Anterior cingulate cortex (tissue), 58 donors: ENCODE data around the gene HOTAIR.

Experiments used
- DNase-seq, 58 donors: peaks; one replicate each; lab custom pipeline; 2025; lab: John Stamatoyannopoulos, UW

HOTAIR gene

DNA sequence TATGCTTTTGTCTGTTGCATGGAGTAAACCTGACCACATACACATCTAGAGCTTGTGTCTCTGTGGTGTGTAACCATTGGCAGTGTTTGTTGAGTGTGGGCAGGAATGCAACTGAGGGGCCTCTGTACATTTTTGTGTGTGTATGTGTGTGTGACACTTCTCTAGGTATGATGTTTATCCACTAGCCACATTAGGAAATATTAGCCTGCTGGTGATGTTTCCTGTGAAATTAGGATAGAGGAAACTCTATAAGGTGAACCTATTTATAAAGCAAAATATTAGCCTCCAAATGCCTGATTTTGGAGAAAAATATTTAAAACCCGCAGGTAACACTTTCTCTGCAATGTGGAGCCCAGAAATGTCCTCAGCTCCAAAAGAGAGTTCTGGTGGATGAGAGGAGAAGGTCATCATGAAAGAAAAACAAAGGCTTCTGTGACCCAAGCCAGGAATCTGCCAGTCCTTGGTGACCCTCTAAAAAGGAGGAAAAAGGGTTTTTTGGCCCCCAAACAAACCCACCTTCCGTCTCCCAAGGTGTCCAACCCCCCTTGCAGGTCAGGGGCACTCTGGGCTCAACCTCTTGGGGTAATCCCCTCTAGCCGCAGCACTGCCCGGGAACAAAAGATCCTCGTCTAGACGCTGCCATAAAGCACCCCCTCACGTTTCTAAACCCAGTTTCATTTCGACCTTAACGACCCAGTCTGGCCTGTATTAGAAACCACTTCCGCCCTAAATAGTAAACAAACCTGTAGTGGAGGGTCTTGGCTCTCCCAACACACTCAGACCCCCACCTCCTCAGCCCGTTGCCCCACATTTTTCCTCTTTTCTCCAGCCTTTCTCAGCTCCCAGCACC, 3.1 kb upstream of the HOTAIR start:
- DNase-seq, result no peak

DNA sequence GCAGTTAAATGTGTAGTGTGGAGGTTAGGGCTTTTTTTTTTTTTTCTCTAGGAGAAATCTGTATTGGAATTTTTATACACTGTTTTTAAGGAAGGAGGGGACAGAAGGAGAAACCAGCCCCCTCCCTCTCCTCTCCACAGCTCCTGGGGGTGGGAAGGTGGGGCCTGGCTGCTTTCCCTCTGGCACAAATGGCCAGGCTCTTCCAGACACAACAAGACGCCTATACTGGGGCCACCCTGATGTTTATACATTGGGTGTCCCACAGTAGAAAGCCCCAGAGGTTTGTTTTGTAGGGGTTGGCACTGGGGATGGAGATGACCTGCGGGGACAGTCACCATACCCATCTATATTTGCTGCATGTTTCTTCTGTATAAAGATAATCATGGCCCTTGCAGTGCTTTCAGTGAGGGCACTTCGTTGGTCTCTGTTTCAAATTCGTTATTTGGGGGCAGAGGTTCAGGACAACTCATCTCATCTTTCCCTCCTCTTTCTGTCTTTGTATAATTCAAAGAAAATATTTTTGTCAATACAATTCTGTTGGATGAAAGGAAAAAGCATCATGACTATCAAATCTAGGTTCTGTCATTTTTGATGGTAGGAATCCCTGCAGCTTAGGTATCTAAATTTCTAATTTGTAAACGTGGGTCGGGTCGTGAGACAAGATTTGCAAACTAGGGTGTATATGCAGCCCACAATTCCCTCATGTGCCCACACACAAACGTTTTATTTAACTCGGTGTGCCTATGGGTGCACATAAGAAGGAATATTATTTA, 2.3 kb upstream of the HOTAIR start:
- DNase-seq, result no peak

DNA sequence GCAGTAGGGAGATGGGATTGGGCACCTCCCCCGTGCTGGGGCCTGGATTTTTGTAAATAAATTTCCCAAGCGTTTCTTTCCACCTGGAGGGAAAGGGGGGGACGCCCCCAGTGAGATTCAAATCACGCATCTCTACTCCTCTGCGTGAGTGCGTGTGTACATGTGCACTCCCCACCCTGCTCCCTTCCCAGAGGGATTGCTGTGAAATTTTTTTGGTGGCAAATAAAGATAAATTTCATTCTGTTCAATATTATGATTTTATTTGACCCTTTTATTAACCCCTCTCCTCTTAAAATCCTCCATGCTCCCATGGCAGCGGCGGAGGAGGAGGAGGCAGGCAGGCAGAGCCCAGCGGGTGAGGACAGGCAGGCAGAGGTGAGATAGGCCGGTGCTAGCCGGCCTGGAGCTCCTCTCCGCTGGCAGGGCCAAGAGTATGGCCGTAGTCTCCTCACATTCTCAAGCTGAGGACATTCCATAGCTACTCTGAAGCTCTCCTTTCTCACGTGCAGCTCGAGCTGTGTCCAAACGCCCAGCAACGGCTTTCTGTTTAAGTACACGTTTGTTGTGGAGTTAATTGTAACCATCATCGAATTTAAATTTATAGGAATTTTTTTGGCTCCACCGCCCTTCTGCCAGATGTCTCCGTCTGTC, 1.5 kb upstream of the HOTAIR start:
- DNase-seq, result no peak

GRCh38 chr12:53975479-53976152, 862 bp upstream of the HOTAIR start:
- DNase-seq, result no peak

- no peak for DNase-seq
Observed at GRCh38 chr12:53975064-53975471, 314 bp upstream of the HOTAIR start.

GRCh38 chr12:53973236-53974042, 1.3 kb downstream of the HOTAIR start:
- no peak for DNase-seq

DNA sequence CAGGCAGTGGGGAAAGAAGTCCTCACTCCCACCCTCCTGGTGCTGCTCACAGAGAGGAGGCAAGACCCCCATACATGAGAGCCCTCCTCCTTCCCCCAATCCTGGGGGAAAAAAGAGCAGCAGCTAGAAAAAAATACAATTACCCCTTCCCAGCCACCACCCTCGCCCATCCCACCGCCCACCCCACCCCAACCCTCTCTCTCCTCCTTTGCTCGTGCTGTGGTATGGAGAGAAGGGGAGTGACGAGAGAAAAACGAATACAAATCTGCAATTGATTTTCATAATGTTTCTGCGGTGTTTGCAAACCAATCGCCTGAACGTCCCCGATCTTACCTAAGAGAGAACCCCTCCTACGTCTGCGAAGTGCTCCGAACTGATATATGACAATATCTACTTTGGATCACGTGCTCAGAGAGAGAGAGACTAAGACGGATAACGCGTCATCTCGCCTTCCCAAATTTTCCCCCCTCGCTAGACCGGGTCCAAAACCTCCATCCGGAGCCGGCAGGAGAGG, 2.0 kb downstream of the HOTAIR start, which contains the start of gene HOXC11:
Gene HOXC11, plus strand, starts transcription at position 405 of the 514 bp plus-strand sequence. CDS start 116 bp downstream, outside the sequence.
- no peak for DNase-seq

- DNase-seq, result no peak
Observed at GRCh38 chr12:53972152-53972702, 2.5 kb downstream of the HOTAIR start.

DNA sequence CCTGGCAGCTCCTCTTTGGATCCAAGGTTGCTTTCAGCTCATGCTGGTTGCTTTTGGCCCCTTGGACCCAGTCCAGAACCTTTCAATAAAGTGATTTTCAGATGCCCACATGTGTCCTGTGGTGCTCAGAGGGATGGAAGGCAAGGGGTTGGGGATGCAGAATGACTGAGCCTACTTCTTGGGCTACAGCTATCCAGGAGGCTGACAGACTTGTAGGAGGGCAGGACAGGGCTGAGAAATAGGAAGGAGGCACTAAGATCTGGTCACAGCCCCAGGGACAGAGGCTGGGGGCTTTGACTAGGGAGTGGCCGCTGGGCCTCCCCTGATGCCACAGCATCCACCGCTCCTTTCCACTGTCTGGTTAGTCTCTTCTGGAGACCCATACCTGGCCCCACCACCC, 3.1 kb downstream of the HOTAIR start:
- DNase-seq, result no peak

DNA sequence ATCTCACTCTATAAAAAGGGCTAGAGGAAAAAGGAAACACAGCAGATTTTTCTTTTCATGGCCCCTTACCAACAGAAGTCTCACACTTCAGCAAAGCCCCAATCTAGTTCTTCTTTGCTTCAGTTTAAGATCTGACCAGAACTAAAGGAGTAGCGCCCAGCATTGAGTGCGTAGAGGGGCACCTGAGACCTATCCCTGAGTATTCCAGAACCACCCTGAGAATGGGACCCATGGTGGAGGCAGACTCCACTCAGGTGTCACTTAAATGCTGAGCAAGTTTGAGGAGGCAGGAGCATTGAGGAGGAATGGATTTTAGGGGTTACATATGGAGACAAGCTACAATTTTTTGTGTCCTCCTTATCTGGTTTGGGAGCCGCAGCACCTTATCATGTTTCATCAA, 3.6 kb downstream of the HOTAIR start:
- DNase-seq, result no peak

DNA sequence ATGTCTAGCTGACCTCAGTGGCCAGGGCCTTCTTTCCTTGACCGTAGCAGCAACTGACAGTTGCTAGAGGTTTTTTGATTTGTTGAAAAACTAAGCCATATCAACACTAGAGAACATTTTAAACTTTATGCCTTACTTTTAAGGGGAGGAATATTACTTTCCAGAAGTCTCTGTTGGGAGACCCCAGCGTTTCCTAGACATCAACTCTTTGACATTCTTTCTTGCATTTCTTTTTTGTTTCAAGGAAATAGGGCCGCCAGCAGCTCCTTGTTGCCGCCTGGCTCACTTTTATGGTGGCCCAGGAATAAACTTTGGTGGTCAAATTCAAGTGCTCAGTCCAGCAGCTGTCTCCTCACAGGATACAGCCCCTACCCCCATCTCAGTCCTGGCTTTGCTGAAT, 4.3 kb downstream of the HOTAIR start:
- no peak for DNase-seq

DNA sequence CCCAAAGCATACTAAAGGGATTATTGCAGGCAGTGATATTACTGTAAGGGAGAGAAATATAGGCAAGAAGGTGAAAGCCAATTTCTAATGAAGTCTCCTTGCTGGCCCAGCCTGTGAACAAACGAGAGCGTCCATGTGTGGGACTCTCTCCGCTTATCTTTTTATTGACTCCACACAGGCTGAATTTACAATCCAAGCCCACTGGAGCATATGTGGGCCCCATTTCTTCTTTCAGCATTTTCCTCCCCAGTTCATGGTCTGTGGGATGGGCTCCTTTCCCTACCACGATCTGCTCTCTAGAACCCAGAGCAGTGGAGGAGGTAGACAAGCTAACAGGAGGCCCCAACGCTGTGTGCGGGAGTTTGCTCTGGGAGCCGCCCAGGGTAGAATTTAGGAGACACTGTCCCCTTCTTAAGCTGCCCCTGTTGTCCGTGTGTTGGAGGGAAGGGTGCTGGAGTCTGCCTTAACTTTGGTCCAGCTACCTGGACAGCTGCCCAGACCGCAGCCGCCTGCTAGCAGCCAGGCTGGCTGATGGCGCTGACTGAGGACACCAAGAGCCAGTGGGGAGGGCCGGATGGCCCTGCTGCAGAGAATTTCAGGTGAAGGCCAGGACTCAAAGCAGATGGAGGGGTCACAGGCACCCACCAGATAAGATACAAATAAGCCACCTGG, 5.0 kb downstream of the HOTAIR start:
- DNase-seq, result no peak

DNA sequence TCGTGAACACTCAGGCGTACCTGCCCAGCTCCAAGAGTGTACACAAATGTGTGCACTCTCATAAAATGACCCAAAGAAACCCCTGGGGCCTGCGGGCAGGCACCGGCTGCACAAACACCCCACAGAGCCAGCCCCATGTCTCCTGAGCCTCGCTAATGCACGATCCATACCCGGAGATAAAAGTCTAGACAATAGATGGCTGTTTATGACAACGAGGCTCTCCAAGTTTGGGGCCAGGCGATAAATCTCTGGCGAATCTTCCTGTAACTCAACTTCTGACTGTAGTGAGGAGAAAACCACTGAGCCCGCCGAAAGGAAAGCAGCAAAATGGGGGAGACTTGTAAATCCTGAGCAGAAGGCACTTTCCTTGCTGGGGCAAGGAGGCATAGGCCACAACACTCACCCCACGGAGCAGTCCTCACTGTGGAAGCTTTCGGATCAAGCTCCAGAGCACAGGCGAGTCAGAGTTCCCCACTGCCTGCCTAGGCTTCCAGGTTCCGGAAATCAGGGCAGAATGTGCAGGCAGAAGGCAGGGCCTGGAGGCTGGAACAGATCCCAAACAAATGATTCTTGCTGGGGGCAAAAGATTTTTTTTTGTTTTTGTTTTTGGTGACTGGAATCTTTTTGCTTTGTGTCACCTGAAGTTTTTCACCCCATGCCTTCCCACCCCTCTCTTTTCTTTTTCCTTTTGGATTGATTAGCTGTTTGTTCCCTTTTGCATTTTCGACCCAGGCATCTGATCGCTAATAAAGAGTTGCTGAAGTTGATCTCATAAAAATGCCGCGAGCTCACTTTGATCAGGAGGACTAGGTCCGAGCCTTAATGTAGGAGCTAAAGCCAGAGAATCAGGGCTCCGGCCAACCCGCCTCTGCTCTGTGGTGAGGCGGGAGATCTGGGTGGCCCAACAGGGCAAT, 6.3 kb downstream of the HOTAIR start:
- no peak for DNase-seq

DNA sequence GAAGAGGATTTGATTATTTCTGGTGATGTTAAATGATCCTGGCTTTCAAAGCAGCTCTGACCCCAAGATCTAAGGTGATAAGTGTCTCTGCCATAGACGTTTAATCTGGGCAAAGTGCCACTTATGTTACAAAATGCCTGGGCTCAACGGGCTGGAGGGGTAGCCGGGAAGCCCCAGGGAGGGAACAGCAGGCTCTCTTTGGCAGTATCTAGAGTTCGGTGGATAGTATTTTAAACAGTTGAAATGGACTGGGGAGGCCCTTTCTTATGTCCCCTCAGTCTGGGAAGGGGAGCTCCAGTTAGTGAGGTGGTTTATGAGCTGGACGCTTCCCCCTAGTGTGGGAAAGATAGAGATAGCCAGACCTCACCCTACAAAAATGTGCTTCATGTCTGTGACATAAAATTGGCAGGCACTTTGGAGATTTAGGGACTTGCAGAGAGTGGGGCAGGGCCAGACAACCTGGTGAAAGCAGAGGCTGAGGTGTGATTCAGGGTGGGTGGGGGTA, 7.3 kb downstream of the HOTAIR start:
- DNase-seq, result no peak

GRCh38 chr12:53966385-53967133, 8.2 kb downstream of the HOTAIR start:
- no peak for DNase-seq

DNA sequence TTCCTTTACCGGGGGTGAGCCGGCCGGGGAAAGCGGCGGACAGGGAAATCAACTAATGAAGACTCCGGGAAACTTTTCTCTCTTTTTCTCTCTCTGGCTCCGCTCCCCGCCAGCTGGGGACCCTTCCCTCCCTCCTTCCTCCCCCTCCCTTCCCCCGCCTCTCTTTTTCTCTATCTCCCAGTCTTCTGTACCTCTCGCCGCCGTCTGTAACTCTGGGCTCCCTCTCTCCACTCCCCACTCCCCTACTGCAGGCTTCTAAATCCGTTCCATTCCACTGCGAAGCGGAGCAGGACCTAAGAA, 8.7 kb downstream of the HOTAIR start:
- no peak for DNase-seq
